SJCRH30 (cell line): Measurements from ENCODE around the gene NSUN3. TPM values are rescaled to one million over a fixed set of nuclear protein-coding genes. Genes with fewer than 3 reads are reported as not detected.
A peak's percentile ranks its signal among the peaks of the same experiment; 100 is the strongest.
"Not testable (repeated sequence)": the region's sequence is repeated elsewhere in the genome, so short reads cannot be mapped to it uniquely, and the experiment has no call there.

ENCODE experiments used
- DNase-seq, 2 experiments: peaks; one replicate each; pipeline ENCODE4 v3.0.0-alpha.2; 2015 to 2020
- H3K27ac ChIP-seq: fragments of 250-450 bp; sonication (Bioruptor Pico); 2 replicates; pipeline ENCODE4 v1.5.1; 2020; ENCODE audit warnings: mild to moderate bottlenecking, moderate library complexity
- H3K27me3 ChIP-seq: fragments of 250-450 bp; sonication (Bioruptor Pico); 2 replicates; pipeline ENCODE4 v1.5.1; 2020; ENCODE audit warnings: mild to moderate bottlenecking, moderate library complexity
- H3K36me3 ChIP-seq: fragments of 250-450 bp; sonication (Bioruptor Pico); 2 replicates; pipeline ENCODE4 v1.5.1; 2020; ENCODE audit warnings: mild to moderate bottlenecking, moderate library complexity
- H3K4me1 ChIP-seq: fragments of 250-450 bp; sonication (Bioruptor Pico); 2 replicates; pipeline ENCODE4 v1.5.1; 2020; ENCODE audit warnings: mild to moderate bottlenecking, moderate library complexity
- H3K4me3 ChIP-seq: fragments of 250-450 bp; sonication (Bioruptor Pico); 2 replicates; pipeline ENCODE4 v1.5.1; 2020; ENCODE audit warnings: mild to moderate bottlenecking, moderate library complexity
- H3K9me3 ChIP-seq: fragments of 250-450 bp; sonication (Bioruptor Pico); replicated peaks from 2 replicates; pipeline ENCODE4 v1.5.1; 2020; ENCODE audit warnings: mild to moderate bottlenecking, moderate library complexity
- total RNA-seq: library from RNA; depleted of rRNA; stranded (reverse); fragments of >200 nt; shearing (Covaris generic); gene quantifications from 2 replicates; pipeline ENCODE4 v1.2.3, GENCODE V29; 2014

The NSUN3 gene
- total RNA-seq, 1 experiment from 2014 or later: 16.4 TPM

DNA sequence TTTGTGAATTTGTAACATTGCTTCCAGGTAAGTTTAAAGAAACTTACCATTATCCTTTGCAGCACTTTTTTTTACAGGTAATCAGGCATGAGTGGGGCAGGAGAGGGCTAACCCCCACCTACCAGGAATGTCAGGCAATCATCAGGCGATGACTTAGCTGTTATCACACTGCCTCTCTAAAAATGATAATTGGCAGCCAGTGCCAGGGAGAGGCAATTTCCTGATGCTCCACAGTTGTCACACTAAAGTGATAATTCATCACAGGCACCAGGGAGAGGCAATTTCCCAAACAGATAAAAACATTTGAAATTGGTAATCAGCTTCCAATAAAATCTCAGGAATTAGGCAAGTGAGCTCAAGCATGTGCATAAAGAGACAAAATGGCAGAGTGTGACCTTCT, 26.3 kb downstream of the NSUN3 start:
- peaks cover 14% of the 10 kb centered on the region for H3K36me3 ChIP-seq
- no peak for DNase-seq

GRCh38 chr3:94092086-94092485, 29.2 kb downstream of the NSUN3 start:
- H3K27ac ChIP-seq: no peak overlapping the region
- H3K4me3 ChIP-seq: no peak overlapping the region
- no peaks in the 10 kb centered on the region for H3K9me3 ChIP-seq
- H3K36me3 ChIP-seq: peaks cover 5% of the 10 kb centered on the region
- no peak for DNase-seq
- H3K27me3 ChIP-seq: no peaks in the 10 kb centered on the region
- peaks cover 3% of the 10 kb centered on the region for H3K4me1 ChIP-seq

More for the DNA sequence above, 26.3 kb downstream of the NSUN3 start:
- Histone ChIP-seq H3K4me3 (no peak overlapping the region), H3K9me3 (no peaks in the 10 kb centered on the region), H3K4me1 (peaks cover 6% of the 10 kb centered on the region), H3K27me3 (no peaks in the 10 kb centered on the region), H3K27ac (no peak overlapping the region)

DNA sequence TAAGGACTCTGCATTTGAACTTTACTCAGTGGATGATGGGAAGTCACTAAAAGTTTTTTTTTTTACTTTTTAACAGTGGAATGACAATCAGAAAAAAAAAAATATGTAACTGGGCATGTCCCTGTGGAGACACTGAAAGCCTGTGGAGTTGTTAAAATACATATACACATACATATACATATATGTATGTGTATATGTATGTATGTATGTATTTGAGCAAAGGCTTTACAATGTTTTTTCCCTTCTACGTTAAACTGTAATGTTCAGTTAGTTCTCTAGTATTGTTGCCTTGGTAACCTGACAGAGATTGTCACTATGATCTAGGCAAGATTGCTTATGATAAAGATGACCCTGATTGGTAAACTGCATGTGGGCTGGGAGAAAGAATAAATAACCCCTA, 30.3 kb downstream of the NSUN3 start:
- no peak for DNase-seq
- H3K9me3 ChIP-seq: no peaks in the 10 kb centered on the region
- H3K4me1 ChIP-seq: no peaks in the 10 kb centered on the region
- no peak overlapping the region for H3K4me3 ChIP-seq
- no peak overlapping the region for H3K27ac ChIP-seq
- peaks cover 5% of the 10 kb centered on the region for H3K36me3 ChIP-seq
- H3K27me3 ChIP-seq: no peaks in the 10 kb centered on the region

- no peak overlapping the region for H3K4me3 ChIP-seq
- peaks cover 13% of the 10 kb centered on the region; the same call in 1 of the 2 replicates for H3K36me3 ChIP-seq
- H3K4me1 ChIP-seq: no peaks in the 10 kb centered on the region
- H3K27me3 ChIP-seq: no peaks in the 10 kb centered on the region
- no peak overlapping the region for H3K27ac ChIP-seq
- no peak for DNase-seq
- H3K9me3 ChIP-seq: no peaks in the 10 kb centered on the region
Measured at GRCh38 chr3:94095111-94095510, 32.2 kb downstream of the NSUN3 start.

GRCh38 chr3:94098452-94098851, 35.6 kb downstream of the NSUN3 start:
- peaks cover 13% of the 10 kb centered on the region; the same call in 1 of the 2 replicates for H3K36me3 ChIP-seq
- H3K9me3 ChIP-seq: no peaks in the 10 kb centered on the region
- H3K4me1 ChIP-seq: no peaks in the 10 kb centered on the region
- H3K27me3 ChIP-seq: no peaks in the 10 kb centered on the region
- no peak for DNase-seq
- H3K27ac ChIP-seq: no peak overlapping the region
- H3K4me3 ChIP-seq: no peak overlapping the region

DNA sequence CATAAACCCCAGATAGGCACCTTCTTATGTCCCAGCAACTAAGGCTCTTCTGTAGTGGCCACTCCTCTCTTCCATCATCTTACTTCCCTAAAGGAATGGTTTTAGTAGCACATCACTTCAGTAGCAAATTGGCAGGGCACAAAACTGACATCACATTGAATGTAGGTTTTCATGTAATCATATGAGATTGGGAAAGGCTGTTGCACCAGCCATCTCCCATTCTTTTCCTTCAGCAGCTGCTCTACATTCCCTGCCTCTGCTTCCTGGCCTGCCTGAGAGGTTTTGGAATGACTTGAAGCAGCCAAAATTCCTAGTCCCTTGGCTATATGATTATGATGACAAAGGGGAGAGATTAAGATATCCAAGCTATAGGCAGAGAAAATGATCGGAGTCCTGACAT, 36.5 kb downstream of the NSUN3 start:
- no peaks in the 10 kb centered on the region for H3K4me1 ChIP-seq
- no peaks in the 10 kb centered on the region for H3K9me3 ChIP-seq
- no peak overlapping the region for H3K27ac ChIP-seq
- no peaks in the 10 kb centered on the region for H3K27me3 ChIP-seq
- H3K36me3 ChIP-seq: peaks cover 13% of the 10 kb centered on the region; the same call in 1 of the 2 replicates
- H3K4me3 ChIP-seq: no peak overlapping the region
- no peak for DNase-seq

DNA sequence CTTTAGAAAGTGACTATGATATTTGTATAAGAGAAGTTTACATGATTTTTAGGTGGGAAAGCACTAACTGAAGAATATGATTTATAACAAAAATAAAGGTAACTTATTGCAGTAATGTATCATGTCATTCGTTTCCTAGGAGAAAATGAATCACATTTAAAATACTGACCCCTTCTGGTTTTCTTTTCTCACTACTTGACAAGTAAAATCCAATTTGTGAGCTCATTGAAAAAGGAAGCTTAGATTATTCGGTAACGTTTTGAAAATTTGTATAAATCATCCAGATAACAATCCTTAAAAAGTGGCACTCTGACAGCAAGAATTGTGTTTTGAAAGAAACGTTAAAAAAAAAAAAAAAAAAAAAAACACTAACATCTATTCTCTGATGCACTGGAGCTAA, 39.0 kb downstream of the NSUN3 start:
- no peaks in the 10 kb centered on the region for H3K4me1 ChIP-seq
- no peak for DNase-seq
- no peaks in the 10 kb centered on the region for H3K9me3 ChIP-seq
- peaks cover 14% of the 10 kb centered on the region; the same call in 1 of the 2 replicates for H3K36me3 ChIP-seq
- H3K4me3 ChIP-seq: no peak overlapping the region
- no peaks in the 10 kb centered on the region for H3K27me3 ChIP-seq
- H3K27ac ChIP-seq: no peak overlapping the region

DNA sequence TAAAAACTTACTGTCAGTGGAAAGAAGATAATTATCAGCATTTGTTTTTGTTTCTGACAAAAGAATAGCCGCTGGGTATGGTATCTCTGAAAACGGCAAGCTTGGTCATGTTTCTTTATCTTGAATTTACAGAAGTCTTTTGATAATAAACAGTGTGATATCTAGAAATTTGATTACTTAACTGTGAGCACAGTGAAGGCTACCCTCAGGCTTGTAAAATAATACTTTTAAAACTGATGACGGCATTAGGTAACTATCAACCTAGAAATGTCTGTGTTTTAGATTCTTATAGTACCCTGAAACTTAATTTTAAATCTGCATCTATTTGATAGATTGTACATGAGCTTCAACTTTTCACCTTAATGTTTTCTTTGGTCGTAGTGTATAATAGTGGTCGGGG, 43.4 kb downstream of the NSUN3 start:
- no peak for DNase-seq
- Histone ChIP-seq H3K4me3 (no peak overlapping the region), H3K4me1 (no peaks in the 10 kb centered on the region), H3K36me3 (peaks cover 8% of the 10 kb centered on the region; the same call in 1 of the 2 replicates), H3K9me3 (no peaks in the 10 kb centered on the region), H3K27me3 (no peaks in the 10 kb centered on the region), H3K27ac (no peak overlapping the region)

DNA sequence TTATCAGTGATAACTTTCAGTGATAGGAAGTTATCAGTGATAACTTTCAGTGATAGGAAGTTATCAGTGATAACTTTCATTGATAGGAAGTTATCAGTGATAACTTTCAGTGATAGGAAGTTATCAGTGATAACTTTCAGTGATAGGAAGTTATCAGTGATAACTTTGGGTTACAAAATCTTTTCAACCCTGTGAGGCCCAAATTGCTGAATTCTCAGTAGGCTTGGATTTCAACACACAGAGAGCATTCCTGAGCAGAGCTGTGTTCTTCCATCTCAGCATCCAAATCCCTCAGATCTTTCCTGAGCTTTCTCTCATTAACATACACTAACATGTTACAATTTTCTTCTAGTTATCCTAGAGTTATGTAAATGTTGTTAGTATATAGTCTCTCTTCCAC, 47.4 kb downstream of the NSUN3 start:
- not testable (repeated sequence) for H3K27me3 ChIP-seq, H3K4me3 ChIP-seq, H3K36me3 ChIP-seq, DNase-seq, H3K4me1 ChIP-seq, H3K9me3 ChIP-seq, H3K27ac ChIP-seq

- Histone ChIP-seq H3K27ac (no peak overlapping the region), H3K36me3 (peaks cover 8% of the 10 kb centered on the region), H3K4me3 (no peak overlapping the region), H3K4me1 (no peaks in the 10 kb centered on the region), H3K27me3 (no peaks in the 10 kb centered on the region), H3K9me3 (no peaks in the 10 kb centered on the region)
- DNase-seq: no peak
Measured at GRCh38 chr3:94110854-94111253, 48.0 kb downstream of the NSUN3 start.

DNA sequence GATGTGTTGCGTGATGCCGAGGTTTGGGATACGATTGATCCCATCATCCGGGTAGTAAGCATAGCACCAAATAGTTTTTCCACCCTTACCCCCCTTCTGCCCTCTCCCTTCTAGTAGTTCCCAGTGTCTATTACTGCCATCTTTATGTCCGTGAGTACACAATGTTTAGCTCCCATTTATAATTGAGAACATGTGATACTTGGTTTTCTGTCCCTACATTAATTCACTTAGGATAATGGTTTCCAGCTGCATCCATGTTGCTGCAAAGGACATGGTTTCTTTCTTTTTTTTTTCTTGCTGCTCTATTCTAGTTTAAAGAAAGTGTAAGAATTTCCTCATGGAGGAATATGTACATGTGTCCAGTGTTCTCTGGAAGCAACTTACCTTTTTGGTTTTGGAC, 51.8 kb downstream of the NSUN3 start:
- Histone ChIP-seq H3K36me3 (peaks cover 2% of the 10 kb centered on the region; the same call in 1 of the 2 replicates), H3K4me1 (no peaks in the 10 kb centered on the region), H3K27me3 (no peaks in the 10 kb centered on the region), H3K27ac (no peak overlapping the region), H3K4me3 (no peak overlapping the region), H3K9me3 (no peaks in the 10 kb centered on the region)
- no peak for DNase-seq

GRCh38 chr3:94115482-94115881, 52.6 kb downstream of the NSUN3 start:
- Histone ChIP-seq H3K27me3 (no peaks in the 10 kb centered on the region), H3K27ac (no peak overlapping the region), H3K9me3 (no peaks in the 10 kb centered on the region), H3K4me3 (no peak overlapping the region), H3K36me3 (no peaks in the 10 kb centered on the region; the same call in 1 of the 2 replicates), H3K4me1 (no peaks in the 10 kb centered on the region)
- peak in 1 of 2 experiments; percentile 35 for DNase-seq

GRCh38 chr3:94117729-94118128, 54.9 kb downstream of the NSUN3 start:
- H3K4me1 ChIP-seq: no peaks in the 10 kb centered on the region
- H3K27ac ChIP-seq: no peak overlapping the region
- H3K36me3 ChIP-seq: no peaks in the 10 kb centered on the region
- no peaks in the 10 kb centered on the region for H3K27me3 ChIP-seq
- H3K9me3 ChIP-seq: no peaks in the 10 kb centered on the region
- H3K4me3 ChIP-seq: no peak overlapping the region
- DNase-seq: no peak

DNA sequence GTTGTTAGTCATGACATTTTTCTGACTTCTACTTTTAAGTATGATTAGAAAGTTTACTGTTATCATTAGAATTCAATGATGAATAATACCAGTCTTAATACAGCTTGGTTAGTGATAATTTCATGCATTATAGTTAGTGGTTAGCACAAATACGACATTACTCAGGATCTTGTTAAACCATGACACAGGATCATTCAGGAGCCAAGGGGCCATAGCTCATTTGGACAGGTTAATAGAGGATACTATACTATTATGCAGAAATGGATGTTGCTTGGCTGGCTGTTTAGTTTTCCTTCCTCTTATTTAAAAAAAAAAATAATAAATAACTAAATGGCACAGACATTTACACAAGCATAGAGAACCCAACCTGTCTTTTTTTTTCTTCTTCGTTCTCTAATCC, 55.5 kb downstream of the NSUN3 start:
- Histone ChIP-seq H3K4me1 (no peaks in the 10 kb centered on the region), H3K9me3 (no peaks in the 10 kb centered on the region), H3K4me3 (no peak overlapping the region), H3K27ac (no peak overlapping the region), H3K27me3 (no peaks in the 10 kb centered on the region), H3K36me3 (no peaks in the 10 kb centered on the region)
- DNase-seq: no peak

DNA sequence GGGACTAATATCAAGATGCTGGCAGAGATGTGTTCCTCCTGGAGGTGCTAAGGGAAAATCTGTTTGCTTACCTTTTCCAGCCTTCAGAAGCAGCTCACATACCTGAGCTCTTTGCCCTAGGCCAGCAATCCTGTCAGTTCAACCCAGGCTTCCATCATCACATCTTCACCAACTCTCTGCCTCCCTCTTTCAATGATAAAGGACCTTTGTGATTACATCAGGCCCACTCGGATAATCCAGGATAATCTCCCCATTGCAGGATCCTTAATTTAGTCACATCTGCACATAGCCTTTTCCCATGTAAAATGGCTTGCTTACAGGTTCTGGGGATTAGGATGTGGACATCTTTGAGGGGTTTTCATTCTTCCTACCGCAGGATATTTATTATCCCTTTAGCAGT, 58.3 kb downstream of the NSUN3 start:
- no peaks in the 10 kb centered on the region for H3K27me3 ChIP-seq
- H3K4me1 ChIP-seq: no peaks in the 10 kb centered on the region
- H3K27ac ChIP-seq: no peak overlapping the region
- no peaks in the 10 kb centered on the region for H3K9me3 ChIP-seq
- no peak for DNase-seq
- H3K4me3 ChIP-seq: no peak overlapping the region
- H3K36me3 ChIP-seq: no peaks in the 10 kb centered on the region

DNA sequence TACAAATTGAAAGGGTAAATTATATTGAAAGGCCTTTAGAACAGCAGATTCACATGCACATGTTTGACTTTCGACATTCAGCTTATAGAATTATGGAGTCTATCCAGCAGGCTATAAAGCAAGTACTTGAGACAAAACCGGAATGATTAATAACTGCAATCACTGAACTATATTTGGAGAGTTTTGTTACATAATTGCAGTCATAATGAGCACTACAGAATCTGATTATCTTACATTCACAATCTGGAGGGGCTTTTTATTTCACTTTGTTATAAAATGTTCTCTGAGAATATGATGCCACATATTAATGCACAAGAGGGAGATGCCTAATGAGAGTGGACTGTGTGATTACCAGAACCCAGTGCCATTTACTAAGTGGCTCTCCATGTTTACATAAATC, 64.3 kb downstream of the NSUN3 start:
- DNase-seq: no peak
- no peaks in the 10 kb centered on the region for H3K36me3 ChIP-seq
- H3K27me3 ChIP-seq: no peaks in the 10 kb centered on the region
- H3K27ac ChIP-seq: no peak overlapping the region
- no peaks in the 10 kb centered on the region for H3K9me3 ChIP-seq
- H3K4me3 ChIP-seq: no peak overlapping the region
- H3K4me1 ChIP-seq: no peaks in the 10 kb centered on the region
